Right forelimb (tissue), 1 donor: ENCODE results near the gene MSI1.
"Not testable (repeated sequence)": the region's sequence is repeated elsewhere in the genome, so short reads cannot be mapped to it uniquely, and the experiment has no call there.

Experiments used
- DNase-seq: peaks from one replicate; pipeline ENCODE4 v3.0.0-alpha.2; 2018

The MSI1 gene

DNA sequence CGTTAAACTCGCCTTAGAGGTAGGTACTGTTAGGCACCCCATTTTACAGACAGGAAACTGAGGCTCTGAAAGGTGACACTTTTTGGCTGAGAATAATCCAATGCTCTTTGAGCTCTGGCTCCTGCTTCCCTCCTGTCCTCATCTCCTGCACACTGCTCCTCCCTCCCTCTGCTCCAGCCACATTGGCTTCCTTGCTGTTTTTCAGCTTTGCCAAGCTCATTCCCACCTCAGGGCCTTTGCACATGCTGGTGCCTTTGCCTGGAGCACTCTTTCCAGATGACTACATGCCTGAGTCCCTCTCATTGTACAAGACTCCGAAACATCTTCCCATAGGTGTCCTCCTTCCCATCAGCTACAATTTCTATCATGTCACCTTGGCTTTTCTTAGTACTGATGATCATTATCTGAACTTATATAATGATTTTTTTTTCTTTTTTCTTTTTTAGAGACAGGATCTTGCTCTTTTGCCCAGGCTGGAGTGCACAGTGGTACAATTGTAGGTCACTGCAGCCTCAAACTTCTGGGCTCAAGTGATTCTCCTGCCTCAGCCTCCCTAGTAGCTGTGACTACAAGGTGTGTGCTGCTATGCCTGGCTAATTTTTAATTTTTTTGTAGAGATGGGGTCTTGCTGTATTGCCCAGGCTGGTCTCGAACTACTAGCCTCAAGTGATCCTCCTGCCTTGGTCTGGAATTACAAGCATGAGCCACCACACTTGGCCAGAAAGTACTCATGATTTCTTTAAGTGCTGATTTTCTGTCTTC lies 15.2 kb downstream of the MSI1 start:
- DNase-seq: no peak

GRCh38 chr12:120353136-120353535 lies 15.8 kb downstream of the MSI1 start:
- DNase-seq: no peak

GRCh38 chr12:120352117-120352516 lies 16.8 kb downstream of the MSI1 start:
- DNase-seq: no peak

DNA sequence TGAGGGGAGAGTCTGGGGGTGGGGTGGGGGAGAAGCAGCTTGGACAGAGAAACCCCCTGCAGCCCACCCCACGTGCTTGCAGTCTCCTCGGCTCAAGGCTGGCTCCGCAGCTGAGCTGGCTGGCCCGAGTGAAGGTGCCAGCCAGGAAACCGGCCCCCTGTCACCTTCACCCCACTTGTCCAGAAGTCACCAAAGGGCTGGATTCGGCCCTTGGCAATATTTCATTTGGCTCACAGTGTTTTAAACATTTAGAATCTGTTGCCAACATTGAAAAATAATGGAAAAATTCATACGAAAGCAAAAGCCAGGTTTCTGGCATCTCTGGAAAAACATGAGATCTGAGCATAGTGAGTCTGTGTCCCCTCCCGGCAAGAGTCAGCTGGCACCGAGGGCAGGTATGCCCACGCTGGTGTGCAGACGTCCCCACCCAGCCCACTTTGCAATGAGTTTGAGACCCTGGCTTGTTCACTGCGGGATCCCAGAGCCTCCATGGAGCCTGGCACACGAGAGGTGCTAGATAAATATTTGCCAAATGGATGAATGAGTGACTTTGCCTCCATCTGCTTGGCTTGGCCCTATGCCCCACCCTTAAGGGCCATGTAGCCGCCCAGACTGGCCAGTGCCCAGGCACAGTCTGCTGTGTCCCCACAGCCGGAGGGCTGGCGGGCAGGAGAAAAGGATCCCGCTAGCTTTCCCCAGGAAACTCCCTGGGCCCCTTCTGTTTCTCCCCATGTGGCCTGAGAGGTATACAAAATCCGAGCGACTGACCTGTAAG lies 18.2 kb downstream of the MSI1 start:
- DNase-seq: peak; percentile 65

DNA sequence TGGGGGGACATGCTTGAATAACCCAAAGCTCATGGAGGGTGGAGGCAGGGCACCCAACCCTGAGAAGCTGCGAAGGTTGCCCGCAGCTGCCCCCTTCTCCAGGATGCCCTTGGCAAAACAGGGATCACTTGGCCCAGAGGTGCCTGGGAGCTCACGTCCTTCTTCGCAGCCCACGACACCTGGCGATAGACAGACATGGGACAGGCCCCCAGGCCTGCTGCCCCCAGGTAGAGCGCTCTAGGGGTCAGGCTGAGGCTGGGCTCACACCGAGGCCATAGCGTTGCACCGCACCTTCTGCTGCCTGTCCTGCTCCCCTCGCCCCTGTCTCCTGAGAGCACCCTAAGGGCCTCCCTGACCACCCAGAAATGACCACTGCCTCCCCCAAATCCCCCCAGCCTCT lies 21.2 kb downstream of the MSI1 start:
- no peak for DNase-seq

DNA sequence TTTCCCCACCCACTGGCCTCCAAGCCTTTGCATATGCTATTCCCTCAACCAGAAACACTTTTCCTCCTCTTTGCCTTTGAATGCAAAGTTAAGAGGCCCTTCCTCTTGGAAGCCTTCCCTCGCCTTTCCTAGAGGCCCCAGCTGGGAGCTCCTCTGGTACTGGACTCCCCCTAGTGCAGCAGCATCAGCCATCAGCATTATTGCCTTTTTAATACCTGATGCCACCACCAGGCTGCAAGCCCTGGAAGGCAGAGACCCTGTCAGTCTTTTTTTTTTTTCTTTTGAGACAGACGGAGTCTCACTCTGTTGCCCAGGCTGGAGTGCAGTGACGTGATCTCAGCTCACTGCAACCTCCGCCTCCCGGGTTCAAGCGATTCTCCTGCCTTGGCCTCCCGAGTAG lies 22.3 kb downstream of the MSI1 start:
- no peak for DNase-seq

DNA sequence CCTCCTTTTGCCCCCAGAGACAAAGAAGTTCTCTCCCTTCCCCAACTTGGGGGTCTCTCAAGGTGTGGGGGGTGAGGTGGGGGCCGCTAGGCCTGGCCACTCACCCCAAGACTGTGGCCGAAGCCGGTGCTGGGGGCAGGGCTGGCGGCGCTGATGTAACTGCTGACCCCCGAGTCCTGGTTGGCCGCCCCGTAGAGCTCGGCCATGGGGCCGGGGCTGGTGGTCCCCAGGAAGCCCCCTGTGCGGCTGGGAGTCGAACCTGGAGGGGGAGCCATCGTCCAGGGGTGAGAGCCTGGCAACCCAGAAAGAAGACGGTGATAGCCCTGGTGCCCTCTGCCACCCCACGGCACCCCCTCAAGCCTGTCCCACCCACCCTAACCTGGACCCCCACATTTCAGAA lies 22.9 kb downstream of the MSI1 start:
- DNase-seq: no peak

DNA sequence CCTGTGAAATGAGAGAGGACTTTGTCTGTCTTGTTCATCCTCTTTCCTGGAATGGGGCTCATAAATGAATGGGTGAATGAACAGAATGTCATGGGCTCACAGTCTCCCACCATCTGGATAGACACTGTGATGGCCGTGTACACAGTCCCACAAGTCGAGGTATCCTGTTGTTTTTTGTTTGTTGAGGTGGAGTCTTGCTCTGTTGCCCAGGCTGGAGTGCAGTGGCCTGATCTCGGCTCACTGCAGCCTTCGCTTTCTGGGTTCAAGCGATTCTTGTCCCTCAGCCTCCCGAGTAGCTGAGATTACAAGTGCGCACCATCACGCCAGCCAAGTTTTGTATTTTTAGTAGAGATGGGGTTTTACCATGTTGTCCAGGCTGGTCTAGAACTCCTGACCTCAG lies 25.3 kb downstream of the MSI1 start:
- DNase-seq: no peak

DNA sequence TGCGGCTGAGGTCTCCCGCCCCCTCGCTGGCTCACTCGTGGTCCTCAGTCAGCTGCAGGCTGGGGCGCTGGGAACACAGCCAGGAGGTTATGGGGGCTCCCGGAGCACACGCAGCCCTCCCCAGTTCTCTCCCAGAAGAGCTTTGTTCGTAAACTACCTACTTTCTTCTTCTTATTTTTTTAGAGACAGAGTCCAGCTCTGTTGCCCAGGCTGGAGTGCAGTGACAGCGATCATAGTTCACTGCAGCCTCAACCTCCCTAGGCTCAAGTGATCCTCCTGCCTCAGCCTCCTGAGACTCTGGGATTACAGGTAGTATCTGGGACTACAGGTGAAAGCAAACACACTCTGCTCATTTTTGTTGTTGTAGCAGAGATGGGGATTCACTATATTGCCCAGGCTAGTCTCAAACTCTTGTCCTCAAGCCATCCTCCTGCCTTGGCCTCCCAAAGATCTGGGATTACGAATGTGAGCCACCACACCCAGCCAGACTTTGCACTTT lies 25.9 kb downstream of the MSI1 start:
- no peak for DNase-seq

- DNase-seq: no peak
Observed at GRCh38 chr12:120342175-120343038, 26.6 kb downstream of the MSI1 start.

GRCh38 chr12:120339256-120339655 lies 29.7 kb downstream of the MSI1 start:
- DNase-seq: no peak

GRCh38 chr12:120337730-120338129 lies 31.2 kb downstream of the MSI1 start:
- no peak for DNase-seq

DNA sequence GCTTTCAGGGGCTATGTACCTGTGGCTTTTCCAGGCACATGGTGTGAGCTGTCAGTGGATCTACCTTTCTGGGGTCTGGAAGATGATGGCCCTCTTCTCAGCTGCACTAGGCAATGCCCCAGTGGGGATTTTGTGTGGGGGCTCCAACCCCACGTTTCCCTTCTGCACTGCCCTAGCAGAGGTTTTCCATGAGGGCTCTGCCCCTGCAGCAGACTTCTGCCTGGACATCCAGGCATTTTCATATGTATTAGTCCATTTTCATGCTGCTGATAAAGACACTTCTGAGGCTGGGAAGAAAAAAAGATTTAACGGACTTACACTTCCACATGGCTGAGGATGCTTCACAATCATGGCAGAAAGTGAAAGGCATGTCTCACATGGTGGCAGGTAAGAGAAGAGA lies 32.6 kb downstream of the MSI1 start:
- DNase-seq: not testable (repeated sequence)

GRCh38 chr12:120335447-120335846 lies 33.5 kb downstream of the MSI1 start:
- not testable (repeated sequence) for DNase-seq

DNA sequence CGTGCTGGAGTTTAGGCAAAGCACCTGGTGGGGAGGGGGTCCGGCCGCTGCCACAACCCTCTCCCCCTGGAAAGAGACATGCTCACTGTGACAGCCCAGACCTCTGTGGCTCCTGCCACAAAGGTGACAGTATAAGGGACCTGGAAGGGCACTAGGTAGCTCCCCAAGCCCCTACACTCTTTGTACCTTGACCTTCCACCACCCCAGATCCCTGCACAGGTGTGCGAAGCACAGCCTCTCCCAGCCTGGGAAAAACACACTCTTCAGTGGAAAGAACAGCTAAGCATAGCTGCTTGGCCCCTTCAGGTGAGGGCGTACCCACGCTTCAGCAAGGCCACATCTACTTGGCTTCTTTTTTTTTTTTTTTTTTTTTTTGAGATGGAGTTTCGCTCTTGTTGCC lies 36.4 kb downstream of the MSI1 start:
- no peak for DNase-seq

GRCh38 chr12:120332041-120332440 lies 36.9 kb downstream of the MSI1 start:
- no peak for DNase-seq

DNA sequence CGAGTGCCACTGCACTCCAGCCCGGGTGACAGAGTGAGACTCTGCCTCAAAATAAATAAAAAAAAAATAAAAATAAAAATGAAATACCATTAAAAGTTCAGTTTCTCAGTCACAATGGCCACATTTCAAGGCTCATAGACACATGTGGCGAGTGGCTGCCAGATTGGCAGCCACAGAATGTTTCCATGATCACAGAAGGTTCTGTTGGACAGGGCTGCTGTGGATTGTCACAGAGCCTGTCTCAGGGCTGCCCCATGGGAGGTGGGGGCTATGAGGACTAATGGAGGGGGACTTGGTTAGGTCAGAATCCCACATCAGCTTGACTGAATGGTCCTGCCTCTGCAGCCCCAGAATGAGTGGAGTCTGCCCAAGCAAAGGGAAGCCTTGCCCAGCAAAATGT lies 37.6 kb downstream of the MSI1 start:
- no peak for DNase-seq

- no peak for DNase-seq
Observed at GRCh38 chr12:120328228-120328627, 40.7 kb downstream of the MSI1 start.

- DNase-seq: no peak
Observed at GRCh38 chr12:120327593-120327992, 41.4 kb downstream of the MSI1 start, which contains the start of gene PLA2G1B. TSS of gene PLA2G1B (minus strand) at chr12:120327779. CDS start at chr12:120327753, 26 bp downstream.

DNA sequence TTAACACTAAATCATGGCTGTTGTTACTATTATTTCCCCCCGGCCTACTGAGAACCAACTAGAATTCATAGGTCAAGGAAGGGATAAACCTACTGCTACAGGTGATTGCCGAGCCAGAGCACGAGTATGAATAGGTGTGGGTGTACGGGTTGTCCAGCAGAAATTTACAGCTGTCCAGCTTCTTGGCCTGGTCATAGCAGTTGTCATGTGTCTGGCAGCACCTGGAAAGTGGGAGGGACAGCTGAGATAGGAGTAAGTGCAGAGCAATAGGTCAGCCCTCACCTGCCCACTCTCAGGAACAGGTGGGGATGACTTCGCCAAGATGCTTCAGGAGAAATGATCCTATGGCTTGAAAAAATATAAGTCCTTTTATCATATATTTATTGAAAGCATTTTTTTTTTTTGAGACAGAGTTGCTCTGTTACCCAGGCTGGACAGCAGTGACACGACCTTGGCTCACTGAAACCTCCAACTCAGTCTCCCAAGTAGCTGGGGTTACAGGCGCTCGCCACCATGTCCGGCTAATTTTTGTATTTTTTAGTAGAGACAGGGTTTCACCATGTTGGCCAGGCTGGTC lies 44.0 kb downstream of the MSI1 start:
- no peak for DNase-seq

- no peak for DNase-seq
Observed at GRCh38 chr12:120323772-120324171, 45.2 kb downstream of the MSI1 start.

DNA sequence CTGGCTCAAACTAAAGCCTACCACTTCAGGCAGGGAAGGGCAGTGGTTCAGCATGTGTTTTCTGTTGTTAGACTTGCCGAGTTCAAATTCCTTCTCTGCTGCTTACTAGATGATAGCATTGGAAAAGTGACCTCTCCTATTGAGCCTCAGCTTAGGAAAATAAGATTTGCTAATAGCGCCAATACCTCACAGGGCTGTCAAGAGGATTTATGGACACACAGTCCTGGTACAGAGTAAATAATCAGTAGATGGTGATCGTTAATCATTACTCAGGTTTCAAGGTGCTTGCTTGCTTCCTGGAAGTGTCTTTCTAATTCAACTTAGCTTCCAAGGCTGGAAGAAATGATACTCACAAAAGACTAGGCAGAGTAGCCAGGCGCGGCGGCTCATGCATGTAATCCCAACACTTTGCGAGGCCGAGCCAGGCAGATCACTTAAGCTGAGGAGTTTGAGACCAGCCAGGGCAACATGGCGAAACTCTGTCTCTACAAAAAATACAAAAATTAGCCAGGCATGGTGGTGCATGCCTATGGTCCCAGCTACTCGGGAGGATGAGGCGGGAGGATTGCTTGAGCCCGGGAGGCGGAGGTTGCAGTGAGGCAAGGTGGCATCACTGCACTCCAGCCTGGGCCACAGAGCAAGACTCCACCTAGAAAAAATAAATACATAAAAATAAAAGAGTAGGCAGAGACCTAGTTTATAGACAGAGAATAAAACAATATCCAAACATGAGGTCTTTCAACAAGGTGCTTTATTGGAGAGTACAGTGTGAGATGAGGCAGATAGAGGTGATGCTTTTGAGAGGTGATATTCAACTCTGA lies 47.4 kb downstream of the MSI1 start:
- no peak for DNase-seq
